ENCODE results near the gene NUP205. TPM values are rescaled to one million over a fixed set of nuclear protein-coding genes. Genes with fewer than 3 reads are reported as not detected.
A peak's percentile ranks its signal among the peaks of the same experiment; 100 is the strongest.

NUP205 gene
- total and polyA plus RNA-seq, 2 of the 13 experiments (the other 11 are each of a cell fraction or from before 2014, with no cell fraction given): 46.2 to 87.2 TPM

DNA sequence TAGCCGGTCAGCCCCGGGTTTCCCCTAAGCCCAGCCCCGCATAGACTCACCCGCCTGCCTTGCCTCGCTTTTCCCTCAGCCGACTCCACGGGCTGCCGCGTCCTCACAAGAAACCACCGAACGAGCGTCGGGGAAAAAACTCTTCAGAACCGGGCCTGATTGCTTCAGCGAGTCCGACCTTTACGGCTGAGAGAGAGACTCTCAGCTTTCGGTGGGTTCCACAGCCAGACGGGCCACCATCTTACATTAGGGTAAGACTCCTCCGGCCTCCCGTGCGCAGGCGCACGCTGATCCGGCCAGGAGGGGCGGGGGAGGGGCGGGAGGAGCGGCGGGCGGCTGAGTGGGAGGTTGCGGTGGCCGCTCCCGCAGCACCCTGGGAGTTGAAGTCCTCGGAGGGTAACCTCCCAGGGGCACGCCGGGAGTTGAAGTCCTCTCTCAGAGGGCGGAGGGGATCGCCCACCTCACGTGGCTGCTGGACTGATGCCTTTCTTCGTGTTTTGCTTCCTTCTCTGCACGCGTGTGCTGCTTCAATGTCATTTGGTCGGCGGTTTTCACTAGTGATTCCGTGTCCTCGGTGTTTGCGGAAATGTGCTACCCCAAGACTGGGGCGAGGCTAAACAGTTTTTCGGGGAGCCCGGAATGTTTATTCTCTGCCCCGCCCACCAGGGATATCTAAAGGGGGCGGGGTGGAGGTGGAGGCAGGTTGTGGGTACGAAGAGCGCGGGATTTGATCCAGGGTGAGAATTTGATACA lies 47.7 kb upstream of the NUP205 start, which contains the start of gene CNOT4 (continued):
- TF ChIP-seq HNRNPUL1 (IDR thresholded peaks at IDR 0.05; ENCODE audit: low read depth, low read length) (no peak), ZNF660 (CRISPR knock-in tag; IDR thresholded peaks at IDR 0.05; ENCODE audit: borderline replicate concordance, low read depth) (no peak), ZKSCAN1 (IDR thresholded peaks at IDR 0.05; ENCODE audit: low read length) (no peak), MEIS2 (CRISPR knock-in tag; IDR thresholded peaks at IDR 0.05) (no peak; the same call in 1 of the 2 replicates), ZNF251 (CRISPR knock-in tag; IDR thresholded peaks at IDR 0.05) (no peak), SSRP1 (CRISPR knock-in tag; IDR thresholded peaks at IDR 0.05) (no peak), ELF4 (CRISPR knock-in tag; IDR thresholded peaks at IDR 0.05; ENCODE audit: borderline replicate concordance) (no peak), ZNF530 (CRISPR knock-in tag; IDR thresholded peaks at IDR 0.05; ENCODE audit: low read depth) (no peak), MTF2 (CRISPR knock-in tag; IDR thresholded peaks at IDR 0.05; ENCODE audit: borderline replicate concordance) (no peak), MEIS1 (CRISPR knock-in tag; IDR thresholded peaks at IDR 0.05; ENCODE audit: borderline replicate concordance) (no peak), ZFP36L1 (CRISPR knock-in tag; IDR thresholded peaks at IDR 0.05) (no peak), FOXK2 (IDR thresholded peaks at IDR 0.05) (0 out of 2 replicates have a peak, but pooled peaks have one; percentile 34), ZNF441 (CRISPR knock-in tag; IDR thresholded peaks at IDR 0.05; ENCODE audit: borderline replicate concordance) (no peak), GABPB1 (CRISPR knock-in tag; IDR thresholded peaks at IDR 0.05) (peak; percentile 90)
- TF ChIP-seq, protein P1, sequence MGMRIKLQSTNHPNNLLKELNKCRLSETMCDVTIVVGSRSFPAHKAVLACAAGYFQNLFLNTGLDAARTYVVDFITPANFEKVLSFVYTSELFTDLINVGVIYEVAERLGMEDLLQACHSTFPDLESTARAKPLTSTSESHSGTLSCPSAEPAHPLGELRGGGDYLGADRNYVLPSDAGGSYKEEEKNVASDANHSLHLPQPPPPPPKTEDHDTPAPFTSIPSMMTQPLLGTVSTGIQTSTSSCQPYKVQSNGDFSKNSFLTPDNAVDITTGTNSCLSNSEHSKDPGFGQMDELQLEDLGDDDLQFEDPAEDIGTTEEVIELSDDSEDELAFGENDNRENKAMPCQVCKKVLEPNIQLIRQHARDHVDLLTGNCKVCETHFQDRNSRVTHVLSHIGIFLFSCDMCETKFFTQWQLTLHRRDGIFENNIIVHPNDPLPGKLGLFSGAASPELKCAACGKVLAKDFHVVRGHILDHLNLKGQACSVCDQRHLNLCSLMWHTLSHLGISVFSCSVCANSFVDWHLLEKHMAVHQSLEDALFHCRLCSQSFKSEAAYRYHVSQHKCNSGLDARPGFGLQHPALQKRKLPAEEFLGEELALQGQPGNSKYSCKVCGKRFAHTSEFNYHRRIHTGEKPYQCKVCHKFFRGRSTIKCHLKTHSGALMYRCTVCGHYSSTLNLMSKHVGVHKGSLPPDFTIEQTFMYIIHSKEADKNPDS (CRISPR knock-in tag; IDR thresholded peaks at IDR 0.05): no peak
- TF ChIP-seq, protein P2, sequence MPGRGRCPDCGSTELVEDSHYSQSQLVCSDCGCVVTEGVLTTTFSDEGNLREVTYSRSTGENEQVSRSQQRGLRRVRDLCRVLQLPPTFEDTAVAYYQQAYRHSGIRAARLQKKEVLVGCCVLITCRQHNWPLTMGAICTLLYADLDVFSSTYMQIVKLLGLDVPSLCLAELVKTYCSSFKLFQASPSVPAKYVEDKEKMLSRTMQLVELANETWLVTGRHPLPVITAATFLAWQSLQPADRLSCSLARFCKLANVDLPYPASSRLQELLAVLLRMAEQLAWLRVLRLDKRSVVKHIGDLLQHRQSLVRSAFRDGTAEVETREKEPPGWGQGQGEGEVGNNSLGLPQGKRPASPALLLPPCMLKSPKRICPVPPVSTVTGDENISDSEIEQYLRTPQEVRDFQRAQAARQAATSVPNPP (CRISPR knock-in tag; IDR thresholded peaks at IDR 0.05): no peak
- TF ChIP-seq, protein P3, sequence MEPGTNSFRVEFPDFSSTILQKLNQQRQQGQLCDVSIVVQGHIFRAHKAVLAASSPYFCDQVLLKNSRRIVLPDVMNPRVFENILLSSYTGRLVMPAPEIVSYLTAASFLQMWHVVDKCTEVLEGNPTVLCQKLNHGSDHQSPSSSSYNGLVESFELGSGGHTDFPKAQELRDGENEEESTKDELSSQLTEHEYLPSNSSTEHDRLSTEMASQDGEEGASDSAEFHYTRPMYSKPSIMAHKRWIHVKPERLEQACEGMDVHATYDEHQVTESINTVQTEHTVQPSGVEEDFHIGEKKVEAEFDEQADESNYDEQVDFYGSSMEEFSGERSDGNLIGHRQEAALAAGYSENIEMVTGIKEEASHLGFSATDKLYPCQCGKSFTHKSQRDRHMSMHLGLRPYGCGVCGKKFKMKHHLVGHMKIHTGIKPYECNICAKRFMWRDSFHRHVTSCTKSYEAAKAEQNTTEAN (CRISPR knock-in tag; conservative IDR thresholded peaks at IDR 0.05): 0 out of 2 replicates have a peak, but pooled peaks have one; percentile 30
- TF ChIP-seq, protein P4, sequence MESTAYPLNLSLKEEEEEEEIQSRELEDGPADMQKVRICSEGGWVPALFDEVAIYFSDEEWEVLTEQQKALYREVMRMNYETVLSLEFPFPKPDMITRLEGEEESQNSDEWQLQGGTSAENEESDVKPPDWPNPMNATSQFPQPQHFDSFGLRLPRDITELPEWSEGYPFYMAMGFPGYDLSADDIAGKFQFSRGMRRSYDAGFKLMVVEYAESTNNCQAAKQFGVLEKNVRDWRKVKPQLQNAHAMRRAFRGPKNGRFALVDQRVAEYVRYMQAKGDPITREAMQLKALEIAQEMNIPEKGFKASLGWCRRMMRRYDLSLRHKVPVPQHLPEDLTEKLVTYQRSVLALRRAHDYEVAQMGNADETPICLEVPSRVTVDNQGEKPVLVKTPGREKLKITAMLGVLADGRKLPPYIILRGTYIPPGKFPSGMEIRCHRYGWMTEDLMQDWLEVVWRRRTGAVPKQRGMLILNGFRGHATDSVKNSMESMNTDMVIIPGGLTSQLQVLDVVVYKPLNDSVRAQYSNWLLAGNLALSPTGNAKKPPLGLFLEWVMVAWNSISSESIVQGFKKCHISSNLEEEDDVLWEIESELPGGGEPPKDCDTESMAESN (CRISPR knock-in tag; conservative IDR thresholded peaks at IDR 0.05): peak; percentile 25; the same call in 1 of the 2 replicates
- TF ChIP-seq, protein P5, sequence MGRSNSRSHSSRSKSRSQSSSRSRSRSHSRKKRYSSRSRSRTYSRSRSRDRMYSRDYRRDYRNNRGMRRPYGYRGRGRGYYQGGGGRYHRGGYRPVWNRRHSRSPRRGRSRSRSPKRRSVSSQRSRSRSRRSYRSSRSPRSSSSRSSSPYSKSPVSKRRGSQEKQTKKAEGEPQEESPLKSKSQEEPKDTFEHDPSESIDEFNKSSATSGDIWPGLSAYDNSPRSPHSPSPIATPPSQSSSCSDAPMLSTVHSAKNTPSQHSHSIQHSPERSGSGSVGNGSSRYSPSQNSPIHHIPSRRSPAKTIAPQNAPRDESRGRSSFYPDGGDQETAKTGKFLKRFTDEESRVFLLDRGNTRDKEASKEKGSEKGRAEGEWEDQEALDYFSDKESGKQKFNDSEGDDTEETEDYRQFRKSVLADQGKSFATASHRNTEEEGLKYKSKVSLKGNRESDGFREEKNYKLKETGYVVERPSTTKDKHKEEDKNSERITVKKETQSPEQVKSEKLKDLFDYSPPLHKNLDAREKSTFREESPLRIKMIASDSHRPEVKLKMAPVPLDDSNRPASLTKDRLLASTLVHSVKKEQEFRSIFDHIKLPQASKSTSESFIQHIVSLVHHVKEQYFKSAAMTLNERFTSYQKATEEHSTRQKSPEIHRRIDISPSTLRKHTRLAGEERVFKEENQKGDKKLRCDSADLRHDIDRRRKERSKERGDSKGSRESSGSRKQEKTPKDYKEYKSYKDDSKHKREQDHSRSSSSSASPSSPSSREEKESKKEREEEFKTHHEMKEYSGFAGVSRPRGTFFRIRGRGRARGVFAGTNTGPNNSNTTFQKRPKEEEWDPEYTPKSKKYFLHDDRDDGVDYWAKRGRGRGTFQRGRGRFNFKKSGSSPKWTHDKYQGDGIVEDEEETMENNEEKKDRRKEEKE (IDR thresholded peaks at IDR 0.05): no peak
- TF ChIP-seq, protein P6, sequence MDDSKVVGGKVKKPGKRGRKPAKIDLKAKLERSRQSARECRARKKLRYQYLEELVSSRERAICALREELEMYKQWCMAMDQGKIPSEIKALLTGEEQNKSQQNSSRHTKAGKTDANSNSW (CRISPR knock-in tag; IDR thresholded peaks at IDR 0.05; ENCODE audit: borderline replicate concordance): no peak

Data from HepG2 (cell line).